Loucy (cell line): ENCODE data around the gene MARCKSL1.

Experiments used
- EZH2phosphoT487 ChIP-seq: fragments of 200-600 bp; IDR thresholded peaks from 2 replicates; pipeline ENCODE4 v1.6.1; 2018; ENCODE audit warnings: antibody characterized with exemption, mild to moderate bottlenecking, moderate library complexity, borderline replicate concordance
- TF ChIP-seq, protein P1 (sequence below): fragments of 200-600 bp; sonication (generic); conservative IDR thresholded peaks from 2 replicates; pipeline ENCODE4 v1.5.1; 2014; ENCODE audit warnings: mild to moderate bottlenecking, antibody characterized with exemption, low read length

DNA sequence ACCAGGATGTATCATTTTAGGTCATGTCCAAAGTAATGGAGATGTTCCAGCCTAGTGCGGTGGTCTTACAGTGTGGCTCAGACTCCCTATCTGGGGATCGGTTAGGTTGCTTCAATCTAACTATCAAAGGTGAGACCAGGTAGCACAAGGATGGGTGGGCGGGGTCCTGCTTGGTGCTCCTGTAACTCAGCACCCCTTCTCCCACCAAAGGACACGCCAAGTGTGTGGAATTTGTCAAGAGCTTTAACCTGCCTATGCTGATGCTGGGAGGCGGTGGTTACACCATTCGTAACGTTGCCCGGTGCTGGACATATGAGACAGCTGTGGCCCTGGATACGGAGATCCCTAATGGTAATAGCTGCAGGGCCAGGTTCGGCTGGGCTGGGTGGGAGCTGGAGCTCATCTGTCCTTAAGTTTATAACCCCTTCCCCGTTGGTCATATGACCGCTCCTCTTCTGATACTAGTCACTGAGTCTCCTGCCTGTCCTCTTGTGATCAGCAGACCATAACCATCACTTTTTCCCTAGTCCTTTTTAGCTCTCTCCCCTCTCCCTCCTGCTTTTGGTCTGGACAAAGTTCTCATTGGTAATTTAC lies 5.4 kb downstream of the MARCKSL1 start:
- TF ChIP-seq, protein P1, sequence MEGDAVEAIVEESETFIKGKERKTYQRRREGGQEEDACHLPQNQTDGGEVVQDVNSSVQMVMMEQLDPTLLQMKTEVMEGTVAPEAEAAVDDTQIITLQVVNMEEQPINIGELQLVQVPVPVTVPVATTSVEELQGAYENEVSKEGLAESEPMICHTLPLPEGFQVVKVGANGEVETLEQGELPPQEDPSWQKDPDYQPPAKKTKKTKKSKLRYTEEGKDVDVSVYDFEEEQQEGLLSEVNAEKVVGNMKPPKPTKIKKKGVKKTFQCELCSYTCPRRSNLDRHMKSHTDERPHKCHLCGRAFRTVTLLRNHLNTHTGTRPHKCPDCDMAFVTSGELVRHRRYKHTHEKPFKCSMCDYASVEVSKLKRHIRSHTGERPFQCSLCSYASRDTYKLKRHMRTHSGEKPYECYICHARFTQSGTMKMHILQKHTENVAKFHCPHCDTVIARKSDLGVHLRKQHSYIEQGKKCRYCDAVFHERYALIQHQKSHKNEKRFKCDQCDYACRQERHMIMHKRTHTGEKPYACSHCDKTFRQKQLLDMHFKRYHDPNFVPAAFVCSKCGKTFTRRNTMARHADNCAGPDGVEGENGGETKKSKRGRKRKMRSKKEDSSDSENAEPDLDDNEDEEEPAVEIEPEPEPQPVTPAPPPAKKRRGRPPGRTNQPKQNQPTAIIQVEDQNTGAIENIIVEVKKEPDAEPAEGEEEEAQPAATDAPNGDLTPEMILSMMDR = no peak
- no peak for TF ChIP-seq EZH2phosphoT487
